HG03135 (cell line): Measurements from ENCODE around the gene ZNF662.
"Not testable (repeated sequence)": the region's sequence is repeated elsewhere in the genome, so short reads cannot be mapped to it uniquely, and the experiment has no call there.

ENCODE experiments used
- ATAC-seq: cut with Tn5 transposase; IDR thresholded peaks from one replicate; pipeline ENCODE4 v1.9.1; 2021; ENCODE audit warnings: mild to moderate bottlenecking, moderate library complexity; ENCODE audit not compliant: unreplicated experiment

ZNF662 gene

DNA sequence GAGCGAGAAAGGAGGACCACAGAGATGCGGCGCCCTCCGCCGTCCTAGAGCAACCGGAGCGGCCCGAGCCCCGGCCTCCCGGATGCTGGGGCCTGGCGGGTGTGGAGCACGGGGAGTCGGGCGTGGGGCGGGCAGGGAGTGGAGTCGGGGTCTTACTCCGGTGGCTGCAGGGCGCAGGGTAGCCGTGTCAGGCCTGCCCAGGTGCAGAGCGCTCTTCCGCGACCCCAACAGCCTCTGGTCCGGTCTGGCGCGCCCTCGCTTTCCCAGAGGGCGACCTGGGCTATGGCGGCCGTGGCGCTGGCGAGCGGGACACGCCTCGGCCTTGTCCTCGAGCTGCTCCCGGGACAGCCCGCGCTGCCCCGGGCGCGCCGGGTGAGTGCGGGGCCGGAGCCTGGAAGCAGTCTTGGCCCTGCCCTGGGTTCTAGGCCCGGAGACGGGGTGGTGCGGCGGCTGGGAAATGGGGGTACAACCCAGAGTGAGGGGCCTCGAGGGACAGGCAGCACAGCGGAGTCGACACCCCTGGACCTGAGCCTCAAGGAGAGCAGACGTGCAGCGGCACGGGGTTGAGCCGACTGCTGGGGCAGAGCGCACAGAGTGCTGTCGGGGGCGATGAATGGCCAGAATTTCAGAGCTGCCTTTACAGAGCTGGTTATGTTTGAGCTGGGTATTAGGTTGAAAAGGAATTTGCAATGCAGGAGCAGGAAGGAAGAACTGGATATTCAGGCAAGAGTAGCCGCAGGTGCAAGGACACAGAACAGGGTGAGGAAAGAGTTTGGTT is at the start of gene ZNF662:
ZNF662 (plus strand) TSS at position 73 of the 778 bp plus-strand sequence. CDS start 1,973 bp downstream, outside the sequence.
- no peak for ATAC-seq

DNA sequence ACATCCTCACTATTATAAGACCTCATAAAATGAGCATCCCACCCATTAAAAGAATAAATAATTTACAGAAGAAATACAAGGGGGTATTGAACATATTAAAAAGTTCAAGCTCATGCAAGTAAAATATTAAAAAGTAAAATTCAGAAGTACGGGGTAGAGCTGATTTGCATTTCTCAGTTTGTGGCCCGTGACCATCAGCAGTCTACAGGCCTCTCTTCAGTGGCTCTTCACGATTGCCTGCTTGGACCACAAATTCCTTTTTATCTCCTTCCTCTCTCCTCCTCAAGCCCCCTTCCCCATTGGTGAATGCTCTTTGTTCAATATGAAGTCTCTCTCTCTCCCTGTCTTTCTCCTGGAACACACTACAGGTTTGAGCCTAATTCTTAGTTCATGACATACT is 49.4 kb upstream of the ZNF662 start:
- no peak for ATAC-seq

DNA sequence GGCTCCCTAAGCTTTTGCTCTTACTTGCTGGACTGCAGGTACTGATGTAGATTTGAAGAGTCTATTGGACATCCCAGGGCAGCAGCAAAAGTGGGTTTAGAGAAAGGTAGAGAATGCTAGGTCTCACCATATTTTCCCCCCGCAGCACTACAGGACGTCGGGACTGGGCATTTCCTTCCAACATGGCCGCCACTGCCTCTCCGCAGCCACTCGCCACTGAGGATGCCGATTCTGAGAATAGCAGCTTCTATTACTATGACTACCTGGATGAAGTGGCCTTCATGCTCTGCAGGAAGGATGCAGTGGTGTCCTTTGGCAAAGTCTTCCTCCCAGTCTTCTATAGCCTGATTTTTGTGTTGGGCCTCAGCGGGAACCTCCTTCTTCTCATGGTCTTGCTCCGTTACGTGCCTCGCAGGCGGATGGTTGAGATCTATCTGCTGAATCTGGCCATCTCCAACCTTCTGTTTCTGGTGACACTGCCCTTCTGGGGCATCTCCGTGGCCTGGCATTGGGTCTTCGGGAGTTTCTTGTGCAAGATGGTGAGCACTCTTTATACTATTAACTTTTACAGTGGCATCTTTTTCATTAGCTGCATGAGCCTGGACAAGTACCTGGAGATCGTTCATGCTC is 41.5 kb upstream of the ZNF662 start:
- ATAC-seq, result no peak

DNA sequence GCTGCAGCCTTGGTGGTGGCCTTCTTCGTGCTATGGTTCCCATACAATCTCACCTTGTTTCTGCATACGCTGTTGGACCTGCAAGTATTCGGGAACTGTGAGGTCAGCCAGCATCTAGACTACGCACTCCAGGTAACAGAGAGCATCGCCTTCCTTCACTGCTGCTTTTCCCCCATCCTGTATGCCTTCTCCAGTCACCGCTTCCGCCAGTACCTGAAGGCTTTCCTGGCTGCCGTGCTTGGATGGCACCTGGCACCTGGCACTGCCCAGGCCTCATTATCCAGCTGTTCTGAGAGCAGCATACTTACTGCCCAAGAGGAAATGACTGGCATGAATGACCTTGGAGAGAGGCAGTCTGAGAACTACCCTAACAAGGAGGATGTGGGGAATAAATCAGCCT is 40.7 kb upstream of the ZNF662 start:
- ATAC-seq, result no peak

DNA sequence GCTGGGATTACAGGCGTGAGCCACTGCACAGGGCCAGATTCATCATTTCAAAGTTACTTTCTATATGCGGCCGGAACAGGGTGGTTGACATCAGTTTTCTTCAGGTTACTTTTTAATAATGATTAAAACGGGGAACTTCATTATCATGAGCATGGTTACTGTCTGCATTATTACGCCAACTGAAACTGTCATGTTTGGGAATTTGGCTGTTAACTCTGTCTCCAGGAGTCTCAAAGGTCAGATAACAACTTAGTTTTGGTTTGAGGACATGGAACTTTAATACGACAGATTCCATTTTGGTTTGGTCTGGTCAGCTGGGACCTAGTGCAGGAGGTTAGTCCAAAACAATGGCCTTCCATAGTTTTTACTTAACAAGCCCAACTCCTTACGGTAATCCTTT is 38.8 kb upstream of the ZNF662 start:
- no peak for ATAC-seq

DNA sequence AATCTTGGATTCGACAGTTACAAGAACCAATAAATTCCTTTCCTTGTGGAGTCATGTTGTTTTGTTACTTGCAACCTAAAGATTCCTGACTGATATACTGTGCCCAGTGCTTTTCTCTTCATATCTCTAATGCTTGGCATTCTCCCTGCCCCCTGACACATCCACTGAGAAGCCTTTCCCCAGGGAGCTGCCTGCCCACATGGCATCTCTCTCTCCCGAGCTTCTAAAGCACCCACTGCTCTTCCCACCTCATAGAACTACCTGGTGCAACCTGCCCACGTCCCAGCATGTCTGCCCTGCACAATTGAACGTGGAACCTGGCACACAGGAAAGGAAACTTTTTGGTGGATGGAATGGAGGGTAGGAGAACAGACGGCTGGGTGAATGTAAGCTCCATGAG is 37.1 kb upstream of the ZNF662 start:
- no peak for ATAC-seq

DNA sequence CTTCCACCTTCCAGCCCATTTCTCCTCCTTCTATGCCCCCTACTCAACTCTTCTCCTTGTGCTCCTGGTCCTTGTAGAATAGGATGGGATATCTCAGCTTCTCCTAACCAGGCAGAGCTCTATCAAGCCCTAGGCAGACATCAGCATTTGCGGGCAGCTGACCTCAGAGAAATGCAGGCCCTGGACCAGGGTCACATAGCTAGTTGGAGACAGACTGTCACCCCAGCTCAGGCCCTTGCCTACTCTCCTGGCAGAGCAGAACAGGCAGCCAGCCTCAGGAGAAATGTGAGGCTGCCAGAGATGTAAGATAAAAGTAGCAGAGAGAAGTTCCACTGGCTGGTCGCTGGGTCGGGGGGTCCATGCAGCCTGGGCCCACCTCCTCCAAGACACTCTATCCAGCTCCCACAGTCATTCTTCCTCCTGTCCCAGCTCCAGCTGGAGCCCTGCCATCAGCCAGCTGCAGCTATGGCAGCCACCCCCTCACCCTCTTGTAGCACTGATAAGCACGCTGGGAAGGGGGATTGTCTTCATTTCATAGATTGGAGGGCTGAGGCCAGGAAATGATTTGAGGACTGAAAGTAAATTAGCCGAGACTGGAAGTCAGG is 34.2 kb upstream of the ZNF662 start:
- no peak for ATAC-seq

DNA sequence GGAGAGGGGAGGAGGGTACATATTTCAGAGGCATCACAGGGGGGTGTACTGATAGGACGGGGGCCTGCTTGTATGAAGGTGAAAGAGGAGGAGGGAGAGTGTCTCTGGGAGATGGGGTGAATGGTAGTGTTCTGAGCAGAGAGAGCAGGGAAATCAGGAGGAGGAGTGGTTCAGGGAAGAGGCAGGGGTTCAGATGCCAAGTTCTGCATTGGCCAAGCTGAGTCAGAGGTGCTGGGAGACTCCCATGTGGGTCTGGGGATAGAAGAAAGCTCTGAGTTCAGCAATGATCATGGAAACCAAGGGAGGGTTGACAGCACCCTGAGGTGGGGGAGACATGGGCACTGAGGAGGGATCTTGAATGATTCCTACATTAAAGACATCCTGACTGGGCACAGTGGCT is 33.2 kb upstream of the ZNF662 start:
- no peak for ATAC-seq

DNA sequence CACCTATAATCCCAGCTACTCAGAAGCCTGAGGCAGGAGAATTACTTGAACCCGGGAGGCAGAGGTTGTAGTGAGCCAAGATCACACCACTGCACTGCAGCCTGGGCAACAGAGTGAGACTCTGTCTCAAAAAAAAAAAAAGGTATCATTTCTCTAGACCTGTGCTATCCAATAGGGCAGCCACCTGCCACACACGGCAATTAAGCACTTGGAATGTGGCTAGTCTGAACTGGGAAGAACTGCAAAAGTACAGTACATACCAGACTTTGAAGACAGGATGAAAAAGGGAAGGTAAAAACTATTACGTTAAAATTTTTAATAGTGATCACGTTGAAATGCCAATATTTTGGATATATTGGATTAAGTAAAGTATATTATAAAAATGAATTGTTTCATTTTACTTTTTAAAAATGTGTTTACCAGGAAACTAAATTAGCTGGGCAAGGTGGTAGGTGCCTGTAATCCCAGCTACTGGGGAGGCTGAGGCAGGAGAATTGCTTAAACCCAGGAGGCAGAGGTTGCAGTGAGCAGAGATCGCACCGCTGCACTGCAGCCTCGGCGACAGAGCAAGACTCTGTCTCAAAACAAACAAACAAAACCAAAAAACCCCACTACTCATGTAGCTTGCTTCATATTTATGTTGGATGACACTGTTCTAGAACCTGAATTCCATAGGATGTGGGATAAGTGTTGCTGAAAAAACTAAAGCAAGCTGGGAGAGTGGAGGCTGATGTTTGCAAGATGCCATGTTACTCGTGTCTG is 32.5 kb upstream of the ZNF662 start:
- ATAC-seq, result no peak

DNA sequence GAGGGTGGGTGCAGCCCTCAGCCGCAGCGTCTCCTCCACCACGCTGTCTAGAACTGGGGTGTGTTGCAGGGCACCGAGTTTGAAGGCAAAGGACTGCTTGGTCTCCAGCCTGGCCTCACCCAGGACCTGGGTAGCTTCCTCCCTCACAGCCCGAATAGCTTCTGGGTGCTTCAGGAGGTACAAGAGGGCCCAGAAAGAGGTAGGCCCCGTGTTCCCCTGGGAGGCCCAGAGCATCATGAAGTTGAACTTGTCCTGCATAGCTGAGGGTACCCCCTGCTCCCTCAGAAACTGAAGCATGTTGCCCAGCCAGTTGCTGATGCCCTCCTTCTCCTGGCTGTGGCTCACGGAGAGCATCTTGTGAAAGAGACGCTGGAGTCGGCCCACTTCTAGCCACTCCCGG is 31.2 kb upstream of the ZNF662 start:
- no peak for ATAC-seq

DNA sequence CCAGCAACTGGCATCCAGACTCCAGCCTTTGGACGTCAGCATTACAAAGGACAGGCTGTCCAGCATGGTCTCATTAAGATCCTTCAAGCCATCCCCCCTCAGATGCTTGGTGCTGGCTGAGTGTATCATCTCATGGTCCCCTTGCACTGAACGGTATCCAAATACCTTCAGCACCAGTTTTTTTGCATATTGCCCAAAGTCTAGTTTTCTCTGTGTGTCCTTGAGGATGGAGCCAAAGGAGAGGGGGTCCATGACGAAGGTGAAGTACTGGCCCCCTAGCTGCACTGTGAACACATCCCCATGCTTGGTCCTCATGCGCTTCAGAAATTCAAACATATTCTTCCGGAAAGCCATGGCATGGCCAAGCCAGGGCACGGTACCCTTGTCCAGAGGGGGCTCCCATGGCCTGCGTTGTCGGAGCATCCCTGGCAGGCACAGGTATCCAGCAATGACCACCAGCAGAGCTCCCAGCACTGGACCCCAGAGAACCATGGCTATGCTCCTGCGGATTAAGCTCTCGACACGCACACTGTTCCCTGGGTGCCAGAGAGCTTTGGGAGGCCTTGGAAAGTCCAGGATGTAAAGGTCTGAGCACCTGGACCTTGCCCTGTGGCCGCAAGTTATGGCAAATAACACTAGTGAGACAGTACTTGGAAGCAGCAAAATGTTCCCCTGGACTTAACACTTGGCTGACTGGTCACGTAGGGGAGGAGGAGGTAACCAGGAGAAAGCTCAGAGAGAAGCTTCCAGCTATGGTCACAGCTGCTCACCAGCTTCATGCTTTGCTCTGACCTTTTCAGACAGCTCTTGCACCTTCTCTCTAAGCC is 30.4 kb upstream of the ZNF662 start, which contains the start of gene CYP8B1:
CYP8B1 (minus strand) TSS at position 555 of the 827 bp plus-strand sequence; CDS start at position 492, 63 bp downstream.
- ATAC-seq, result no peak

DNA sequence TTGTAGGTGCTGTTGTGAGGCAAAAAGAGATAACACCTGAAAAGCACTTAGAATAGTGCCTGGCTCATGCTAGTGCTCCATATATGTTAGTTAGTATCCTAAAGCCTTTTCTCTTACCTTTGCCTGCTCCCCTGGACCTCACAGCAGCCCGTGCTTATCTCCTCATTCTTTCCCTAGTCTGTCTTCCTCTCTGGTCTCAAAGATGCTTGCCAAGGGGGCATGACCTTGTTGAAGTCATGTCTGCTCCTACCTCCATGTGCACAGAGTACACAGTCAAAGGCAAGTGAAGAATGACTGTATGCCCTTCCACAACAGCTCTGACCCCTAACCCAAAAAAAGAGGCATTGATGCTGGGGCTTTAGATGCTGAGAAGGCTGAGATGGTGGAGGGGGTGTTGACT is 29.5 kb upstream of the ZNF662 start:
- ATAC-seq, result no peak

DNA sequence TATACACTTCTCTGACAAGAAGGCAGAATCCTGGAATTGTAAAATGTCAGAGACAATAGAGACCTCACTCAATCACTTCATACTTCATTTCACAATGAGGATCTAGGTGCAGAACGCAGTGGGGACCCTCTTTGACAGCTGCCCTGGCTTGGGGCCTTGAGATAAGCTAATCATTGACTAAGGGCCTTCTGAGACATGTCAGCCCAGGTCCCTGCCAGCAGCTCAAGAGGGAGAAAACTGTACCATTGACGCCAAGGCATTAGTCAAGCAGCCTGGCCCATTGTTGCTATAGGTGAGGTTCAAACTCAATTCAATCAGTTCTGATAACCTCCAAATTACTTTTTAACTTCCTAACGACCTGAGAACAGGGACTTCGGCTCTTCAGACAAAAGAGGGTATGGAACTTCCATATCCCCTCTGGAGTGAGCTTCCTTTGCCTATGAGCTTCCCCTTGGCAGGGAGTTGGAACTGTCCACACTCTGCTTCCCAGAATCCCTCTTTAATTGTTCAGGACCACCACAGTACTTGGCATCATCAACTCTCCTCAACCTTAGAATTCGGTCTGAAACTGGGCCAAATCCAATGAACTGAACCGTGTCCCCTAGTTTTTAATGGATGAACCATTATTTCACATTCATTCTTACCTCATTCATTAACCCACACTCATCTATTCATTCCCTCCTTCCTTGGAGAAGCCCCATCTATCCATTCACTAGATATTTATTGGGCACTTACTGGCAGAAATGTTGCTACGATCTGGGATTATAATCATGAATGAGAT is 28.8 kb upstream of the ZNF662 start:
- ATAC-seq, result no peak

DNA sequence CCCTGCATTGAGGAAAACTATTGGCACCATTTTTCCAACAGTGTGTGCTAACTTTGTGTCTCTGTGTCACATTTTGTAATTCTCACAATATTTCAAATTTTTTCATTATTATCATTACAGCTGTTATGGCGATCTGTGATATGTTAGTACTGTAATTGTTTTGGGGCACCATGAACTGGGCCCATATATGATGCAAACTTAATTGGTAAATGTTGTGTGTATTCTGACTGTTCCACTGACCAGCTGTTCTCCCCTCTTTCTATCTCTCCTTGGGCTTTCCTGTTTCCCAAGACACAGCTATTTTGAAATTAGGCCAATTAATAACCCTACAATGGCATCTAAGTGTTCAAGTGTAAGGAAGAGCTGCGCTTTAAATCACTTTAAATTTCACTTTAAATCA is 28.1 kb upstream of the ZNF662 start:
- no peak for ATAC-seq

DNA sequence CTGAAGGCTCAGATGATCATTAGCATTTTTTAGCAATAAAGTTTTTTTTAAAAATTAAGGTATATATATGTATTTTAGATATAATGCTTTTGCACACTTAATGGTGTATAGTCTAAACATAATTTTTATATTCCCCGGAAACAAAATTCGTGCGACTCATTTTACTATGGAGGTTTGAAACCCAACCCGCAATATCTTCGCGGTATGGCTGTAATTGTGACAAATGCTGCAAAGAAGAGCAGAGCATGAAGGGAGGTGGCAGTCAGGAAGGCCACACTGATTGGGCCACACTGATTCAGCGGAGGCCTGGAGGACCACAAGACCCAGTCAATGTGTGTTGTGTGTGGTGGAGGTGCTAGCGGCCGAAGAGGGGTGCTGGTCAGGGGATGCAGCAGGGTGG is 25.8 kb upstream of the ZNF662 start:
- ATAC-seq, result no peak

DNA sequence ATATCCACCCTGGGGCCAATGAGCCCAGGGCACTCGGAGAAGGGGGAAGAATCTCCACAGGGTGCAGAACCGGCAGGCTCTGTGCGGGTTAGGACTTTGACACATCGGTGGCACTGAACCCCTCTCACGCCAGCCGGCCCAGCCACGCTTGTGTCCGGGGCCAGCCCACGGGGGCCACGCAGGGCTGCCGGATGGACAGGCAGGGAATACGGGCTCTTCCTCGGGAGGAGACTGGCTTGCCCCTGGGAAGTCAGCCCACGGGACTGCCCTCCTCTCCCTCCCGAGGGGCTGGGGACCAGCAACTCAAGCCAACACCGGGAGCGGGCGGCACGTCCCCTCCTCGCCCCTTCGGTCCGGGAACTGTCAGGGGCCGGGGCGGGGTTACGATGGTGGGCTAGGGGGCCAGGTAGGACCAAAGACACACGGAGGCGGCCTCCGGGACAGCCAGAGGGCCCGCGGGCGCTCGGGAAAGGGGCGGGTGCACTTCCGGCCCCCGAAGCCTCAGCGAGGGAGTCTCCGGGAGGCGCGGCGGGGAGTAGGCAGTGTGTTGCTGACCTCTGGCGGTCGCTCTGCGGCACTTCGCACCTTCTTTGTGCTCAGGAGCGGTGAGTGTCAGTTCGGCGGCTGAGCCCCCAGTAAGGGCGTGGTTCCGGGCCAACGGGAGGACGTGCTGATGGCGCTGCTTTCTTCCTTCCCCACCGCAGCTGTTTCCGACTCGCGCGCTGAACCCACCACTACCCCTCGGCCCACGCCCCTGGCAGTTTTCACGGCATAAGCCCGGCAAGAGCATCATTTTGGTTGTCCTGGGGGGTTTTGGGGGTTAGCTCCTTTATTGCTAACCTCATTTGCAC is 25.1 kb upstream of the ZNF662 start:
- peak; percentile 98 for ATAC-seq

DNA sequence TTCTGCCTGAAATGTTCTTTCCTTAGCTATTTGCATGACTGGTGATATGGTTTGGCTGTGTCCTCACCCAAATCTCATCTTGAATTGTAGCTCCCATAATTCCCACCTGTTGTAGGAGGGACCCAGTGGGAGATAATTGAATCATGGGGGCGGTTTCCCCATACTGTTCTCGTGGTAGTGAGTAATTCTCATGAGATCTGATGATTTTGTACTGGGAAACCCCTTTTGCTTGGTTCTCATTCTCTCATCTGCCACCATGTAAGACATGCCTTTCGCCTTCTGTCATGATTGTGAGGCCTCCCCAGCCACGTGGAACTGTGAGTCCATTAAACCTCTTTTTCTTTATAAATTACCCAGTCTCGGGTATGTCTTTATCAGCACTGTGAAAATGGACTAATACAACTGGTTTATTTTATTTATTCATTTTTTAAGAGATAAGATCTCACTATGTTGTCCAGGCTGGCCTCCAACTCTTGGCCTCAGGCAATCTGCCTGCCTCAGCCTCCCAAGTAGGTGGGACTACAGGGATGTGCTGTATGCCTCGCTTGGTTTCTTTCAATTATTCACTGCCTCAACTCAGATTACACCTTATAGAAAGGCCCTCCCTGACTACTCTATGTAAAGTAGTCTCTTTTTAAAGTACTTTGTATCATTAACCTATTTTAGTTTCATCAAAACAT is 22.6 kb upstream of the ZNF662 start:
- ATAC-seq, result not testable (repeated sequence)

DNA sequence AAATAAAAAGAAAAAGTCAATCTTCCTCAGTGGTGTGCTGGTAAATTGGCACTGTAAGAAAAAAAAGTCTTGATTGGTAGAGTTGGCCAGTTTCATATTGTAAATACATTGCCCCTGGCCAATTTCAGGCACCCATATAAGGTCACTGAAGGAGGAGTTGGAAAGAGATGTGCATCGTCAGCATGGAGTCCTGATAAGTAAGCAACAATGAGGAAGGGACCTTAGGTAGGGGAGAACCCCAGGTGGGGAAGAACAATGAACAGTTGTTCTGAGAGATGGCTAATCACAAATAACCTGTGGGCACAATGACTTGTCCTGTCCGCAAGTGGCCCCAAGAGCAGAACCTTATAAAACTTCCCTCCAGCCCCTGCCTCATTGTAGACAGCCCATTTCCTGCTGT is 21.6 kb upstream of the ZNF662 start:
- no peak for ATAC-seq
